Liver (tissue), 9 donors: ENCODE data around the gene SORBS2. TPM values are rescaled to one million over a fixed set of nuclear protein-coding genes. Genes with fewer than 3 reads are reported as not detected.

ENCODE experiments used
- DNase-seq: peaks from one replicate; pipeline ENCODE4 v3.0.0-alpha.2; 2017; ENCODE audit warnings: low spot score
- H3K27ac ChIP-seq, 2 donors: one replicate each; pipeline ENCODE4 v1.7.0; 2013; ENCODE audit warnings: inconsistent platforms in 2 of 2, low read length in 2 of 2, control low read depth in 1 of 2, low read depth in 1 of 2, mild to moderate bottlenecking in 1 of 2
- H3K27me3 ChIP-seq, 4 donors: one replicate each; pipeline versions ENCODE4 v1.6.1 to v1.7.0; 2013; ENCODE audit warnings: low read length in 3 of 4, inconsistent platforms in 1 of 4, mild to moderate bottlenecking in 1 of 4, moderate library complexity in 1 of 4; ENCODE audit not compliant: control insufficient read depth in 4 of 4, insufficient read depth in 4 of 4
- H3K36me3 ChIP-seq, 4 donors: one replicate each; pipeline versions ENCODE4 v1.6.1 to v1.7.0; 2013; ENCODE audit warnings: low read length in 3 of 4, mild to moderate bottlenecking in 3 of 4, low read depth in 1 of 4, moderate library complexity in 1 of 4; ENCODE audit not compliant: control insufficient read depth in 4 of 4, insufficient read depth in 3 of 4
- H3K4me1 ChIP-seq, 4 donors: one replicate each; pipeline versions ENCODE4 v1.6.1 to v1.7.0; 2013; ENCODE audit warnings: low read length in 3 of 4, mild to moderate bottlenecking in 3 of 4, moderate library complexity in 1 of 4; ENCODE audit not compliant: control insufficient read depth in 4 of 4, insufficient read depth in 4 of 4
- H3K4me3 ChIP-seq, 3 donors: one replicate each; pipeline versions ENCODE4 v1.6.1 to v1.7.0; 2013; ENCODE audit warnings: low read length in 3 of 3, control low read depth in 1 of 3, low read depth in 1 of 3, mild to moderate bottlenecking in 1 of 3
- H3K9ac ChIP-seq, 2 donors: one replicate each; pipeline ENCODE4 v1.7.0; 2013; ENCODE audit warnings: low read length in 2 of 2, mild to moderate bottlenecking in 2 of 2, moderate library complexity in 2 of 2, control low read depth in 1 of 2, low read depth in 1 of 2
- H3K9me3 ChIP-seq, 4 donors: one replicate each; pipeline versions ENCODE4 v1.6.1 to v1.7.0; 2013; ENCODE audit warnings: low read length in 3 of 4; ENCODE audit not compliant: control insufficient read depth in 4 of 4
- CTCF ChIP-seq: fragments of 150-350 bp; IDR thresholded peaks from 2 replicates; pipeline ENCODE4 v1.5.1; 2017; ENCODE audit warnings: improper control_type of control experiment, low read depth, low read length; ENCODE audit not compliant: missing input control
- EGR1 ChIP-seq, 2 donors: IDR thresholded peaks; 2 replicates each; pipeline ENCODE4 v1.6.1; 2016 to 2018; ENCODE audit warnings: antibody characterized with exemption in 2 of 2, low read depth in 2 of 2
- FOXA1 ChIP-seq: IDR thresholded peaks from 2 replicates; pipeline ENCODE4 v1.6.1; 2016; ENCODE audit warnings: antibody characterized with exemption
- FOXA2 ChIP-seq: IDR thresholded peaks from 2 replicates; pipeline ENCODE4 v1.6.1; 2016; ENCODE audit warnings: antibody characterized with exemption
- GABPA ChIP-seq, 2 donors: IDR thresholded peaks in 1 of 2; conservative IDR thresholded peaks in 1 of 2; 2 replicates each; pipeline ENCODE4 v1.6.1; 2016; ENCODE audit warnings: antibody characterized with exemption in 2 of 2, mild to moderate bottlenecking in 1 of 2, moderate library complexity in 1 of 2
- HNF4A ChIP-seq, 2 donors: conservative IDR thresholded peaks; 2 replicates each; pipeline ENCODE4 v1.6.1; 2016; ENCODE audit warnings: antibody characterized with exemption in 2 of 2, mild to moderate bottlenecking in 2 of 2
- HNF4G ChIP-seq: IDR thresholded peaks from 2 replicates; pipeline ENCODE4 v1.6.1; 2016; ENCODE audit warnings: antibody characterized with exemption
- JUND ChIP-seq, 2 donors: IDR thresholded peaks; 2 replicates each; pipeline ENCODE4 v1.6.1; 2016; ENCODE audit warnings: antibody characterized with exemption in 2 of 2
- NR2F2 ChIP-seq: IDR thresholded peaks from 2 replicates; pipeline ENCODE4 v1.6.1; 2016; ENCODE audit warnings: antibody characterized with exemption
- RAD21 ChIP-seq, 2 donors: IDR thresholded peaks; 2 replicates each; pipeline ENCODE4 v1.6.1; 2016; ENCODE audit warnings: antibody characterized with exemption in 2 of 2, mild to moderate bottlenecking in 2 of 2
- RXRA ChIP-seq, 2 donors: IDR thresholded peaks; 2 replicates each; pipeline ENCODE4 v1.6.1; 2017 to 2018; ENCODE audit warnings: antibody characterized with exemption in 2 of 2, mild to moderate bottlenecking in 1 of 2
- SP1 ChIP-seq: IDR thresholded peaks from 2 replicates; pipeline ENCODE4 v1.6.1; 2018; ENCODE audit warnings: antibody characterized with exemption, mild to moderate bottlenecking
- TAF1 ChIP-seq: conservative IDR thresholded peaks from 2 replicates; pipeline ENCODE4 v1.6.1; 2016; ENCODE audit warnings: antibody characterized with exemption, mild to moderate bottlenecking
- YY1 ChIP-seq: IDR thresholded peaks from 2 replicates; pipeline ENCODE4 v1.6.1; 2016; ENCODE audit warnings: antibody characterized with exemption, mild to moderate bottlenecking
- ZBTB33 ChIP-seq: IDR thresholded peaks from 2 replicates; pipeline ENCODE4 v1.6.1; 2016; ENCODE audit warnings: antibody characterized with exemption
- WGBS: extraction: QIAGEN DNeasy Blood & Tissue Kit; methylation state at CpG from one replicate; pipeline ENCODE4 v1.1.7; 2013; 5-methylcytosine and 5-hydroxymethylcytosine counted together
- polyA plus RNA-seq, 2 donors: library from polyadenylated mRNA; stranded (reverse) in 1 of 2; unstranded in 1 of 2; fragments of 200-250 nt in 1 of 2; fragments of >200 nt in 1 of 2; fragmentation: Nextera tagmentation in 1 of 2; extraction: Ambion mirVana in 1 of 2; gene quantifications; one replicate each; pipeline versions ENCODE4 v1.2.1 to v1.2.3, GENCODE V29; 2013 to 2015
- total RNA-seq, 2 donors: library from RNA; depleted of rRNA; stranded (reverse); fragments of >200 nt; gene quantifications; one replicate each; pipeline ENCODE4 v1.2.3, GENCODE V29; 2014
- TF ChIP-seq, protein P1 (sequence below): IDR thresholded peaks from 2 replicates; pipeline ENCODE4 v1.6.1; 2016; ENCODE audit warnings: antibody characterized with exemption
- TF ChIP-seq, protein P2 (sequence below): IDR thresholded peaks from 2 replicates; pipeline ENCODE4 v1.6.1; 2016; ENCODE audit warnings: antibody characterized with exemption
- TF ChIP-seq, protein P3 (sequence below): IDR thresholded peaks from 2 replicates; pipeline ENCODE4 v1.6.1; 2016; ENCODE audit warnings: antibody characterized with exemption, mild to moderate bottlenecking
- donor health status: healthy.
- donor health status: healthy.
- donor health status: healthy.
- donor health status: healthy.
- donor health status: healthy.

SORBS2 gene
- total and polyA plus RNA-seq, 4 donors = 23.3 to 136 (median 59.6) TPM

GRCh38 chr4:185680617-185681016 lies 131.4 kb downstream of the SORBS2 start:
- H3K4me3 ChIP-seq = no peak overlapping the region
- no peaks in the 10 kb centered on the region for H3K27me3 ChIP-seq
- no peak overlapping the region for H3K9ac ChIP-seq
- DNase-seq = no peak
- H3K27ac ChIP-seq = peak overlapping the region in 1 of 2 donors; percentile 13
- H3K36me3 ChIP-seq = peaks cover 2 to 20% (median 11%) of the 10 kb centered on the region in 4 donors
- WGBS = 95% methylated on average over 7 of the region's 7 CpGs
- no peaks in the 10 kb centered on the region for H3K9me3 ChIP-seq
- peaks cover 1 to 14% (median 6%) of the 10 kb centered on the region in 4 donors for H3K4me1 ChIP-seq
- TF ChIP-seq EGR1 (IDR thresholded peaks at IDR 0.05; ENCODE audit: low read depth in 2 of 2) = no peak
- TF ChIP-seq JUND (IDR thresholded peaks at IDR 0.05) = no peak
- TF ChIP-seq YY1 = no peak
- no peak for TF ChIP-seq GABPA (IDR thresholded peaks at IDR 0.05 in 1 of 2, conservative IDR thresholded peaks at IDR 0.05 in 1 of 2)
- no peak for TF ChIP-seq RAD21 (IDR thresholded peaks at IDR 0.05)
- TF ChIP-seq ZBTB33 = no peak
- TF ChIP-seq SP1 = no peak
- TF ChIP-seq RXRA (IDR thresholded peaks at IDR 0.05) = no peak
- TF ChIP-seq HNF4A (conservative IDR thresholded peaks at IDR 0.05) = no peak
- TF ChIP-seq, protein P1, sequence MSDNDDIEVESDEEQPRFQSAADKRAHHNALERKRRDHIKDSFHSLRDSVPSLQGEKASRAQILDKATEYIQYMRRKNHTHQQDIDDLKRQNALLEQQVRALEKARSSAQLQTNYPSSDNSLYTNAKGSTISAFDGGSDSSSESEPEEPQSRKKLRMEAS = no peak
- no peak for TF ChIP-seq NR2F2
- no peak for TF ChIP-seq HNF4G
- no peak for TF ChIP-seq FOXA2
- no peak for TF ChIP-seq CTCF
- TF ChIP-seq, protein P2, sequence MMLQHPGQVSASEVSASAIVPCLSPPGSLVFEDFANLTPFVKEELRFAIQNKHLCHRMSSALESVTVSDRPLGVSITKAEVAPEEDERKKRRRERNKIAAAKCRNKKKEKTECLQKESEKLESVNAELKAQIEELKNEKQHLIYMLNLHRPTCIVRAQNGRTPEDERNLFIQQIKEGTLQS = no peak
- TF ChIP-seq TAF1 = no peak
- TF ChIP-seq FOXA1 = no peak
- TF ChIP-seq, protein P3, sequence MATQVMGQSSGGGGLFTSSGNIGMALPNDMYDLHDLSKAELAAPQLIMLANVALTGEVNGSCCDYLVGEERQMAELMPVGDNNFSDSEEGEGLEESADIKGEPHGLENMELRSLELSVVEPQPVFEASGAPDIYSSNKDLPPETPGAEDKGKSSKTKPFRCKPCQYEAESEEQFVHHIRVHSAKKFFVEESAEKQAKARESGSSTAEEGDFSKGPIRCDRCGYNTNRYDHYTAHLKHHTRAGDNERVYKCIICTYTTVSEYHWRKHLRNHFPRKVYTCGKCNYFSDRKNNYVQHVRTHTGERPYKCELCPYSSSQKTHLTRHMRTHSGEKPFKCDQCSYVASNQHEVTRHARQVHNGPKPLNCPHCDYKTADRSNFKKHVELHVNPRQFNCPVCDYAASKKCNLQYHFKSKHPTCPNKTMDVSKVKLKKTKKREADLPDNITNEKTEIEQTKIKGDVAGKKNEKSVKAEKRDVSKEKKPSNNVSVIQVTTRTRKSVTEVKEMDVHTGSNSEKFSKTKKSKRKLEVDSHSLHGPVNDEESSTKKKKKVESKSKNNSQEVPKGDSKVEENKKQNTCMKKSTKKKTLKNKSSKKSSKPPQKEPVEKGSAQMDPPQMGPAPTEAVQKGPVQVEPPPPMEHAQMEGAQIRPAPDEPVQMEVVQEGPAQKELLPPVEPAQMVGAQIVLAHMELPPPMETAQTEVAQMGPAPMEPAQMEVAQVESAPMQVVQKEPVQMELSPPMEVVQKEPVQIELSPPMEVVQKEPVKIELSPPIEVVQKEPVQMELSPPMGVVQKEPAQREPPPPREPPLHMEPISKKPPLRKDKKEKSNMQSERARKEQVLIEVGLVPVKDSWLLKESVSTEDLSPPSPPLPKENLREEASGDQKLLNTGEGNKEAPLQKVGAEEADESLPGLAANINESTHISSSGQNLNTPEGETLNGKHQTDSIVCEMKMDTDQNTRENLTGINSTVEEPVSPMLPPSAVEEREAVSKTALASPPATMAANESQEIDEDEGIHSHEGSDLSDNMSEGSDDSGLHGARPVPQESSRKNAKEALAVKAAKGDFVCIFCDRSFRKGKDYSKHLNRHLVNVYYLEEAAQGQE = no peak
